H1 (cell line): Measurements from ENCODE around the gene CEP104. TPM values are rescaled to one million over a fixed set of nuclear protein-coding genes. Genes with fewer than 3 reads are reported as not detected.

Experiments used
- HDAC6 ChIP-seq: IDR thresholded peaks from one replicate; pipeline ENCODE4 v1.7.1; 2012; ENCODE audit warnings: low read depth, mild to moderate bottlenecking, inconsistent platforms, low read length, moderate library complexity
- JUN ChIP-seq: IDR thresholded peaks from 2 replicates; pipeline ENCODE4 v1.6.1; 2011; ENCODE audit warnings: low read depth, mild to moderate bottlenecking, improper control_type of control experiment, low read length
- POLR2A ChIP-seq, 2 experiments: IDR thresholded peaks; 1 replicate in 1 of 2; 2 replicates in 1 of 2; pipeline ENCODE4 v1.6.1; 2011; ENCODE audit warnings: low read depth in 2 of 2, low read length in 2 of 2, mild to moderate bottlenecking in 2 of 2; ENCODE audit errors: control extremely low read depth in 1 of 2
- SIRT6 ChIP-seq: IDR thresholded peaks from one replicate; pipeline ENCODE4 v1.7.1; 2012; ENCODE audit warnings: low read length, inconsistent platforms
- SP2 ChIP-seq: IDR thresholded peaks from 2 replicates; pipeline ENCODE4 v1.6.1; 2012; ENCODE audit warnings: mild to moderate bottlenecking, low read length, inconsistent platforms
- TCF12 ChIP-seq: IDR thresholded peaks from 2 replicates; pipeline ENCODE4 v1.6.1; 2011; ENCODE audit warnings: low read depth, mild to moderate bottlenecking, low read length
- polyA plus RNA-seq, 7 experiments: library from polyadenylated mRNA; depleted of rRNA in 3 of 7; stranded (reverse) in 5 of 7; unstranded in 2 of 7; fragments of >200 nt in 5 of 7; fragments of 200-250 nt in 2 of 7; gene quantifications; 1 replicate in 5 of 7; 2 replicates in 1 of 7; 4 replicates in 1 of 7; pipeline versions ENCODE4 v1.2.1 to v1.2.3, GENCODE V29; 2011 to 2013; ENCODE audit warnings: missing spikeins in 2 of 7, mixed read lengths in 2 of 7
- total RNA-seq: library from RNA; stranded (reverse); fragmentation: NEBNext Ultra II Directional; extraction: Animal tissue kit (Norgen Biotek cat#: 25700); gene quantifications from 2 replicates; pipeline ENCODE4 v1.2.1, GENCODE V29; 2021
- TF ChIP-seq, protein P1 (sequence below): fragments of 300-600 bp; sonication (generic); IDR thresholded peaks from 2 replicates; pipeline ENCODE4 v1.7.1; 2012; ENCODE audit warnings: low read length, moderate library complexity, mild to moderate bottlenecking, inconsistent platforms; ENCODE audit not compliant: insufficient replicate concordance
- TF ChIP-seq, protein P2 (sequence below): IDR thresholded peaks from 2 replicates; pipeline ENCODE4 v1.6.1; 2011; ENCODE audit warnings: low read depth, mild to moderate bottlenecking, low read length; ENCODE audit not compliant: insufficient read depth

Gene CEP104
- total and polyA plus RNA-seq, 2 of the 8 experiments (the other 6 are each of a cell fraction or from before 2014, with no cell fraction given): 8.0 to 43.9 TPM

DNA sequence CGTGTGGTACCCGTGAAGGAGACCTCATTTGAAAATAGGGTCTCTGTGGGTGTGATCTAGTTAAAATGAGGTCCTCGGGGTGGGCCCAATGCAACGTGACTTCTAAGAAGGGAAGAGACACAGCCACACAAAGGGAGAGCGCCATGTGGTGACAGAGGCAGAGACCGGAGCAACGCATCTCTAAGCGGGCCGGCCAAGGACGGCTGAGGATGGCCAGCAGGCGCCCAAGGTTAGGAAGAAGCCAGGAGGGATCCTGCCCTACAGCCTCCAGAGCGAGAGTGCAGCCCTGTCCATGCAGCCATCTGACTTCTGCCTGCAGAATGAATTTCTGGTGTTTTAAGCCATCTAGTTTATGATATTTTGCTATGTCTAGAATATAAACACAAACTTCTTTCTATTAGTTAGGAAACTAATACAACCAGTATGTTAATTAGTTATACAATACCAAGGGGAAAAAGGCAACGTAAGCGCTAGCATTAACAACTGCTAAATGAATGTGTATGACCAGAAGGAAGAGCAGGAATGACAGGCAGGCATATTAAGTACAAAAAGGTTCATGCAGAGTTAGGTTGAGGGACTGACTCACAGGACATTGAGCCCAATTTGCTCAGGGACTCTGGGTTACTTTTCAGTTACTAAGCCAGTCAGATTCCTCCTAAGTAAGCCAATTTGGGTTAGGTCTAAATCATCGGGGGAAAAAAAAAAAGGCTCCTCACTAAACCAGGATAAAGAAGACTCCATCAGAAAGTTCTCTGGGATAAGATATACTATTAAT lies 4.1 kb downstream of the CEP104 start (continued):
- TF ChIP-seq, protein P1, sequence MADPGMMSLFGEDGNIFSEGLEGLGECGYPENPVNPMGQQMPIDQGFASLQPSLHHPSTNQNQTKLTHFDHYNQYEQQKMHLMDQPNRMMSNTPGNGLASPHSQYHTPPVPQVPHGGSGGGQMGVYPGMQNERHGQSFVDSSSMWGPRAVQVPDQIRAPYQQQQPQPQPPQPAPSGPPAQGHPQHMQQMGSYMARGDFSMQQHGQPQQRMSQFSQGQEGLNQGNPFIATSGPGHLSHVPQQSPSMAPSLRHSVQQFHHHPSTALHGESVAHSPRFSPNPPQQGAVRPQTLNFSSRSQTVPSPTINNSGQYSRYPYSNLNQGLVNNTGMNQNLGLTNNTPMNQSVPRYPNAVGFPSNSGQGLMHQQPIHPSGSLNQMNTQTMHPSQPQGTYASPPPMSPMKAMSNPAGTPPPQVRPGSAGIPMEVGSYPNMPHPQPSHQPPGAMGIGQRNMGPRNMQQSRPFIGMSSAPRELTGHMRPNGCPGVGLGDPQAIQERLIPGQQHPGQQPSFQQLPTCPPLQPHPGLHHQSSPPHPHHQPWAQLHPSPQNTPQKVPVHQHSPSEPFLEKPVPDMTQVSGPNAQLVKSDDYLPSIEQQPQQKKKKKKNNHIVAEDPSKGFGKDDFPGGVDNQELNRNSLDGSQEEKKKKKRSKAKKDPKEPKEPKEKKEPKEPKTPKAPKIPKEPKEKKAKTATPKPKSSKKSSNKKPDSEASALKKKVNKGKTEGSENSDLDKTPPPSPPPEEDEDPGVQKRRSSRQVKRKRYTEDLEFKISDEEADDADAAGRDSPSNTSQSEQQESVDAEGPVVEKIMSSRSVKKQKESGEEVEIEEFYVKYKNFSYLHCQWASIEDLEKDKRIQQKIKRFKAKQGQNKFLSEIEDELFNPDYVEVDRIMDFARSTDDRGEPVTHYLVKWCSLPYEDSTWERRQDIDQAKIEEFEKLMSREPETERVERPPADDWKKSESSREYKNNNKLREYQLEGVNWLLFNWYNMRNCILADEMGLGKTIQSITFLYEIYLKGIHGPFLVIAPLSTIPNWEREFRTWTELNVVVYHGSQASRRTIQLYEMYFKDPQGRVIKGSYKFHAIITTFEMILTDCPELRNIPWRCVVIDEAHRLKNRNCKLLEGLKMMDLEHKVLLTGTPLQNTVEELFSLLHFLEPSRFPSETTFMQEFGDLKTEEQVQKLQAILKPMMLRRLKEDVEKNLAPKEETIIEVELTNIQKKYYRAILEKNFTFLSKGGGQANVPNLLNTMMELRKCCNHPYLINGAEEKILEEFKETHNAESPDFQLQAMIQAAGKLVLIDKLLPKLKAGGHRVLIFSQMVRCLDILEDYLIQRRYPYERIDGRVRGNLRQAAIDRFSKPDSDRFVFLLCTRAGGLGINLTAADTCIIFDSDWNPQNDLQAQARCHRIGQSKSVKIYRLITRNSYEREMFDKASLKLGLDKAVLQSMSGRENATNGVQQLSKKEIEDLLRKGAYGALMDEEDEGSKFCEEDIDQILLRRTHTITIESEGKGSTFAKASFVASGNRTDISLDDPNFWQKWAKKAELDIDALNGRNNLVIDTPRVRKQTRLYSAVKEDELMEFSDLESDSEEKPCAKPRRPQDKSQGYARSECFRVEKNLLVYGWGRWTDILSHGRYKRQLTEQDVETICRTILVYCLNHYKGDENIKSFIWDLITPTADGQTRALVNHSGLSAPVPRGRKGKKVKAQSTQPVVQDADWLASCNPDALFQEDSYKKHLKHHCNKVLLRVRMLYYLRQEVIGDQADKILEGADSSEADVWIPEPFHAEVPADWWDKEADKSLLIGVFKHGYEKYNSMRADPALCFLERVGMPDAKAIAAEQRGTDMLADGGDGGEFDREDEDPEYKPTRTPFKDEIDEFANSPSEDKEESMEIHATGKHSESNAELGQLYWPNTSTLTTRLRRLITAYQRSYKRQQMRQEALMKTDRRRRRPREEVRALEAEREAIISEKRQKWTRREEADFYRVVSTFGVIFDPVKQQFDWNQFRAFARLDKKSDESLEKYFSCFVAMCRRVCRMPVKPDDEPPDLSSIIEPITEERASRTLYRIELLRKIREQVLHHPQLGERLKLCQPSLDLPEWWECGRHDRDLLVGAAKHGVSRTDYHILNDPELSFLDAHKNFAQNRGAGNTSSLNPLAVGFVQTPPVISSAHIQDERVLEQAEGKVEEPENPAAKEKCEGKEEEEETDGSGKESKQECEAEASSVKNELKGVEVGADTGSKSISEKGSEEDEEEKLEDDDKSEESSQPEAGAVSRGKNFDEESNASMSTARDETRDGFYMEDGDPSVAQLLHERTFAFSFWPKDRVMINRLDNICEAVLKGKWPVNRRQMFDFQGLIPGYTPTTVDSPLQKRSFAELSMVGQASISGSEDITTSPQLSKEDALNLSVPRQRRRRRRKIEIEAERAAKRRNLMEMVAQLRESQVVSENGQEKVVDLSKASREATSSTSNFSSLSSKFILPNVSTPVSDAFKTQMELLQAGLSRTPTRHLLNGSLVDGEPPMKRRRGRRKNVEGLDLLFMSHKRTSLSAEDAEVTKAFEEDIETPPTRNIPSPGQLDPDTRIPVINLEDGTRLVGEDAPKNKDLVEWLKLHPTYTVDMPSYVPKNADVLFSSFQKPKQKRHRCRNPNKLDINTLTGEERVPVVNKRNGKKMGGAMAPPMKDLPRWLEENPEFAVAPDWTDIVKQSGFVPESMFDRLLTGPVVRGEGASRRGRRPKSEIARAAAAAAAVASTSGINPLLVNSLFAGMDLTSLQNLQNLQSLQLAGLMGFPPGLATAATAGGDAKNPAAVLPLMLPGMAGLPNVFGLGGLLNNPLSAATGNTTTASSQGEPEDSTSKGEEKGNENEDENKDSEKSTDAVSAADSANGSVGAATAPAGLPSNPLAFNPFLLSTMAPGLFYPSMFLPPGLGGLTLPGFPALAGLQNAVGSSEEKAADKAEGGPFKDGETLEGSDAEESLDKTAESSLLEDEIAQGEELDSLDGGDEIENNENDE: no peak
- TF ChIP-seq POLR2A (IDR thresholded peaks at IDR 0.05; ENCODE audit: control extremely low read depth in 1 of 2, low read depth in 2 of 2, low read length in 2 of 2): no peak
- TF ChIP-seq TCF12: no peak
- no peak for TF ChIP-seq SP2
- TF ChIP-seq HDAC6: no peak
- no peak for TF ChIP-seq JUN
- no peak for TF ChIP-seq SIRT6
- TF ChIP-seq, protein P2, sequence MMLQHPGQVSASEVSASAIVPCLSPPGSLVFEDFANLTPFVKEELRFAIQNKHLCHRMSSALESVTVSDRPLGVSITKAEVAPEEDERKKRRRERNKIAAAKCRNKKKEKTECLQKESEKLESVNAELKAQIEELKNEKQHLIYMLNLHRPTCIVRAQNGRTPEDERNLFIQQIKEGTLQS: no peak
